ENCODE data around the gene SLC9A9. TPM values are rescaled to one million over a fixed set of nuclear protein-coding genes. Genes with fewer than 3 reads are reported as not detected.

Gene SLC9A9
- total RNA-seq, 2 experiments from 2014 or later: 12.2 TPM

GRCh38 chr3:143313025-143313892 is 535.0 kb downstream of the SLC9A9 start:
- Histone ChIP-seq H3K9me3 (ENCODE audit: control insufficient read depth in 1 of 2, insufficient read depth in 1 of 2, low read length in 2 of 2) (no peaks in the 10 kb centered on the region), H3K4me3 (ENCODE audit: low read length) (no peak overlapping the region), H3K4me1 (ENCODE audit: insufficient read depth, low read length) (no peaks in the 10 kb centered on the region), H3K27ac (ENCODE audit: low read depth in 1 of 2, low read length in 2 of 2) (no peak overlapping the region), H3K27me3 (ENCODE audit: control insufficient read depth in 1 of 2, insufficient read depth in 2 of 2, low read length in 2 of 2) (no peaks in the 10 kb centered on the region), H3K36me3 (ENCODE audit: insufficient read depth, low read length) (no peaks in the 10 kb centered on the region)
- Mint-ChIP-seq H3K9me3 (no peaks in the 10 kb centered on the region), H3K27ac (no peak overlapping the region), H3K27me3 (no peaks in the 10 kb centered on the region), H3K36me3 (ENCODE audit: low read depth) (no peaks in the 10 kb centered on the region), H3K4me1 (ENCODE audit: low read depth) (no peaks in the 10 kb centered on the region), H3K4me3 (no peak overlapping the region)
- no peak for ATAC-seq (ENCODE audit: poor library complexity)
- ChIA-PET POLR2A (no interaction called here), CTCF (no interaction called here)
- no peak for DNase-seq
- intact Hi-C loops (cut with DNase I, micrococcal nuclease): no loop called here
- TF ChIP-seq, protein P1, sequence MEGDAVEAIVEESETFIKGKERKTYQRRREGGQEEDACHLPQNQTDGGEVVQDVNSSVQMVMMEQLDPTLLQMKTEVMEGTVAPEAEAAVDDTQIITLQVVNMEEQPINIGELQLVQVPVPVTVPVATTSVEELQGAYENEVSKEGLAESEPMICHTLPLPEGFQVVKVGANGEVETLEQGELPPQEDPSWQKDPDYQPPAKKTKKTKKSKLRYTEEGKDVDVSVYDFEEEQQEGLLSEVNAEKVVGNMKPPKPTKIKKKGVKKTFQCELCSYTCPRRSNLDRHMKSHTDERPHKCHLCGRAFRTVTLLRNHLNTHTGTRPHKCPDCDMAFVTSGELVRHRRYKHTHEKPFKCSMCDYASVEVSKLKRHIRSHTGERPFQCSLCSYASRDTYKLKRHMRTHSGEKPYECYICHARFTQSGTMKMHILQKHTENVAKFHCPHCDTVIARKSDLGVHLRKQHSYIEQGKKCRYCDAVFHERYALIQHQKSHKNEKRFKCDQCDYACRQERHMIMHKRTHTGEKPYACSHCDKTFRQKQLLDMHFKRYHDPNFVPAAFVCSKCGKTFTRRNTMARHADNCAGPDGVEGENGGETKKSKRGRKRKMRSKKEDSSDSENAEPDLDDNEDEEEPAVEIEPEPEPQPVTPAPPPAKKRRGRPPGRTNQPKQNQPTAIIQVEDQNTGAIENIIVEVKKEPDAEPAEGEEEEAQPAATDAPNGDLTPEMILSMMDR (IDR thresholded peaks at IDR 0.05): no peak

- Mint-ChIP-seq H3K27ac (no peak overlapping the region), H3K27me3 (no peaks in the 10 kb centered on the region), H3K4me1 (ENCODE audit: low read depth) (no peaks in the 10 kb centered on the region), H3K9me3 (no peaks in the 10 kb centered on the region), H3K36me3 (ENCODE audit: low read depth) (no peaks in the 10 kb centered on the region), H3K4me3 (no peak overlapping the region)
- no peak overlapping the region for H3K27ac ChIP-seq (ENCODE audit: low read depth in 1 of 2, low read length in 2 of 2)
- ChIA-PET POLR2A (no interaction called here), CTCF (no interaction called here)
- TF ChIP-seq, protein P1 (IDR thresholded peaks at IDR 0.05): no peak
- no peak for DNase-seq
- H3K9me3 ChIP-seq (ENCODE audit: control insufficient read depth in 1 of 2, insufficient read depth in 1 of 2, low read length in 2 of 2): no peaks in the 10 kb centered on the region
- H3K4me3 ChIP-seq (ENCODE audit: low read length): no peak overlapping the region
- H3K4me1 ChIP-seq (ENCODE audit: insufficient read depth, low read length): no peaks in the 10 kb centered on the region
- H3K36me3 ChIP-seq (ENCODE audit: insufficient read depth, low read length): no peaks in the 10 kb centered on the region
- intact Hi-C loops (cut with DNase I, micrococcal nuclease): no loop called here
- ATAC-seq (ENCODE audit: poor library complexity): no peak
- no peaks in the 10 kb centered on the region for H3K27me3 ChIP-seq (ENCODE audit: control insufficient read depth in 1 of 2, insufficient read depth in 2 of 2, low read length in 2 of 2)
These were observed 537.2 kb downstream of the SLC9A9 start for GRCh38 chr3:143311096-143311495.

DNA sequence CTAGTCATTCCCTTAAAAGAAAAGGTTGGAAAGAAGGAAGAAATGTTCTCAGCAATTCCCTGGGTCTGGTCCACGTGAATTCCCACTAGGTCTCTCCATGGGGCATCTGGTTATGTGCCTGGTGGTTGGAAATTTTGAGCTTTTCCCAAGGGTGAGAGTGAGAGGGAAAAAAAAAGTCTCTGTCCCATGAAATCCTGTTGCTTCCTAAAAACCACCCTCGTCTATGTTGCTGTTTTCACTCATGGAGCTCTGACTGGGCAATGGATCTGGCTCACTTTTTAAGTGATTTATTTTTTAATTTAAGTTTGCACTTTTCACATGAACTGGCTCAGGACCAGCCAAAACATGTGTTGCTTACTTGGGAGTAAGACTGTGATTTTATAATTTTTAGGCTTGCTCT is 538.6 kb downstream of the SLC9A9 start:
- no peak for DNase-seq
- Mint-ChIP-seq H3K27me3 (no peaks in the 10 kb centered on the region), H3K27ac (no peak overlapping the region), H3K4me1 (ENCODE audit: low read depth) (no peaks in the 10 kb centered on the region), H3K4me3 (no peak overlapping the region), H3K9me3 (no peaks in the 10 kb centered on the region), H3K36me3 (ENCODE audit: low read depth) (no peaks in the 10 kb centered on the region)
- TF ChIP-seq, protein P1 (IDR thresholded peaks at IDR 0.05): no peak
- Histone ChIP-seq H3K36me3 (ENCODE audit: insufficient read depth, low read length) (no peaks in the 10 kb centered on the region), H3K4me1 (ENCODE audit: insufficient read depth, low read length) (no peaks in the 10 kb centered on the region), H3K4me3 (ENCODE audit: low read length) (no peak overlapping the region), H3K27ac (ENCODE audit: low read depth in 1 of 2, low read length in 2 of 2) (no peak overlapping the region), H3K27me3 (ENCODE audit: control insufficient read depth in 1 of 2, insufficient read depth in 2 of 2, low read length in 2 of 2) (no peaks in the 10 kb centered on the region), H3K9me3 (ENCODE audit: control insufficient read depth in 1 of 2, insufficient read depth in 1 of 2, low read length in 2 of 2) (no peaks in the 10 kb centered on the region)
- intact Hi-C loops (cut with DNase I, micrococcal nuclease): loop anchor here in 1 of 2 experiments (10.0 kb wide), 1 partner anchor 185 kb away; no protein-coding TSS in a partner anchor
- POLR2A ChIA-PET: no interaction called here
- no peak for ATAC-seq (ENCODE audit: poor library complexity)
- CTCF ChIA-PET: no interaction called here

All from CD4-positive, alpha-beta T cell (primary cell).